ENCODE data around the gene KANSL2.

GRCh38 chr12:48694038-48694437, 12.0 kb upstream of the KANSL2 start:
- TF ChIP-seq EZH2phosphoT487 (IDR thresholded peaks at IDR 0.05; ENCODE audit: borderline replicate concordance, low read depth, low read length) (no peak), CTCF (conservative IDR thresholded peaks at IDR 0.05; ENCODE audit: low read length) (no peak)

Measured in OCI-LY7 (cell line).